ENCODE measurements around the gene CRHBP.

Gene CRHBP

DNA sequence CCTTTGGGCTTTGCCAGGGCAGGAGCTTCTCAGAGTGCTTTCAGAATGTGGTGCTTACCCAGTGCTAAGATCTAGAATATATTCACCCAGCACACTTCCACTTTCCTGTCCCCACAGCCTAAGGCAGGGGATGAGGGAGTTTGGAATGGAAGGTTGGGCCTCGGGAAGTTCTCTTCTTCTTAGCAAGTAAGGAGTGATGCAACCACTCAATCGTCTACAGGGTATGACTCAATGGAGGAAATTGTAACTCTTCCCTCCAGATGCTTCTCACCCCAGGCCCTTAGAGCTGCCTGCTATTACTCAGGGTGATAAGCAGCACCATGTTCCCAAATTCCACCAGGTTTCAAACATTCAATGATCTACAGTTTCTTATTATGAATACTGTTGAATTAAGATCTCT, 46.6 kb downstream of the CRHBP start:
- H3F3A ChIP-seq (ENCODE audit: low read depth) = no peaks in the 10 kb centered on the region
- no peaks in the 10 kb centered on the region for H3K4me1 ChIP-seq (ENCODE audit: insufficient read depth, low read length, poor library complexity, severe bottlenecking)
- H3K79me2 ChIP-seq (ENCODE audit: insufficient read depth, low read length) = no peaks in the 10 kb centered on the region
- no peak overlapping the region for H3K9ac ChIP-seq (ENCODE audit: low read depth, low read length, poor library complexity, severe bottlenecking)
- no peak overlapping the region for H2AFZ ChIP-seq (ENCODE audit: low read length)
- H4K20me1 ChIP-seq (ENCODE audit: insufficient read depth, low read length, poor library complexity, severe bottlenecking) = no peaks in the 10 kb centered on the region
- no peak for TF ChIP-seq CTCF (conservative IDR thresholded peaks at IDR 0.05; ENCODE audit: low read length)
- H3K27me3 ChIP-seq (ENCODE audit: insufficient read depth, low read length, poor library complexity, severe bottlenecking) = no peaks in the 10 kb centered on the region
- no peaks in the 10 kb centered on the region for H3K9me3 ChIP-seq (ENCODE audit: insufficient read depth, low read depth, low read length)
- H3K9me2 ChIP-seq (replicated peaks; ENCODE audit: low read depth, low read length) = no peaks in the 10 kb centered on the region
- H3K4me2 ChIP-seq (ENCODE audit: low read depth, low read length, poor library complexity, severe bottlenecking) = no peak overlapping the region
- H3K4me3 ChIP-seq (ENCODE audit: low read length, poor library complexity, severe bottlenecking) = no peak overlapping the region
- H3K36me3 ChIP-seq (ENCODE audit: insufficient read depth, low read length) = no peaks in the 10 kb centered on the region

GRCh38 chr5:77003246-77003645, 50.4 kb downstream of the CRHBP start:
- Histone ChIP-seq H3K79me2 (ENCODE audit: insufficient read depth, low read length) (no peaks in the 10 kb centered on the region), H3K4me1 (ENCODE audit: insufficient read depth, low read length, poor library complexity, severe bottlenecking) (no peaks in the 10 kb centered on the region), H3K27me3 (ENCODE audit: insufficient read depth, low read length, poor library complexity, severe bottlenecking) (no peaks in the 10 kb centered on the region), H3K36me3 (ENCODE audit: insufficient read depth, low read length) (no peaks in the 10 kb centered on the region), H3K9ac (ENCODE audit: low read depth, low read length, poor library complexity, severe bottlenecking) (no peak overlapping the region), H3K4me3 (ENCODE audit: low read length, poor library complexity, severe bottlenecking) (no peak overlapping the region), H2AFZ (ENCODE audit: low read length) (no peak overlapping the region), H3K9me3 (ENCODE audit: insufficient read depth, low read depth, low read length) (no peaks in the 10 kb centered on the region), H3F3A (ENCODE audit: low read depth) (no peaks in the 10 kb centered on the region), H3K4me2 (ENCODE audit: low read depth, low read length, poor library complexity, severe bottlenecking) (no peak overlapping the region), H3K9me2 (replicated peaks; ENCODE audit: low read depth, low read length) (no peaks in the 10 kb centered on the region), H4K20me1 (ENCODE audit: insufficient read depth, low read length, poor library complexity, severe bottlenecking) (no peaks in the 10 kb centered on the region)
- TF ChIP-seq CTCF (conservative IDR thresholded peaks at IDR 0.05; ENCODE audit: low read length) (no peak), EZH2phosphoT487 (IDR thresholded peaks at IDR 0.05; ENCODE audit: borderline replicate concordance) (no peak)

DNA sequence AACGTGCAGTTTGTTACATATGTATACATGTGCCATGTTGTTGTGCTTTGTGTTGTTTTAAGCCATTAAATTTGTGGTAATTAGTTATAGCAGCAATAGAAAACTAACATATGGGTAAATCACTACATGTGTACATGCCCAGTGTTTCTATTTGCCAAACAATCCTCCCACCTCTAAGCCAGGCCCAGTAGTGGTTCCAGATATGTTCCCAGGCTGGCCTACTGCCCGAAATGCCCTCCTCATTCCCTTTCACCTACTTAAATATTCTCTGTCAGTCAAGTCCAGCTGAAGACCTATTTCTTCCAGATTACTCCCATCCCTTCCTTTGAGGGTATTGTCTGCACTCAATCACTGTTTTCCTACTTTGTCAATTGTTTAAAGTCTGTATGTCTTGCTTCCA, 53.3 kb downstream of the CRHBP start:
- H3K9me3 ChIP-seq (ENCODE audit: insufficient read depth, low read depth, low read length) = no peaks in the 10 kb centered on the region
- H3K79me2 ChIP-seq (ENCODE audit: insufficient read depth, low read length) = no peaks in the 10 kb centered on the region
- H3K4me3 ChIP-seq (ENCODE audit: low read length, poor library complexity, severe bottlenecking) = no peak overlapping the region
- H4K20me1 ChIP-seq (ENCODE audit: insufficient read depth, low read length, poor library complexity, severe bottlenecking) = no peaks in the 10 kb centered on the region
- H2AFZ ChIP-seq (ENCODE audit: low read length) = no peak overlapping the region
- no peaks in the 10 kb centered on the region for H3K4me1 ChIP-seq (ENCODE audit: insufficient read depth, low read length, poor library complexity, severe bottlenecking)
- no peaks in the 10 kb centered on the region for H3K9me2 ChIP-seq (replicated peaks; ENCODE audit: low read depth, low read length)
- no peak for TF ChIP-seq CTCF (conservative IDR thresholded peaks at IDR 0.05; ENCODE audit: low read length)
- no peak for TF ChIP-seq EZH2phosphoT487 (IDR thresholded peaks at IDR 0.05; ENCODE audit: borderline replicate concordance)
- H3K9ac ChIP-seq (ENCODE audit: low read depth, low read length, poor library complexity, severe bottlenecking) = no peak overlapping the region
- H3K4me2 ChIP-seq (ENCODE audit: low read depth, low read length, poor library complexity, severe bottlenecking) = no peak overlapping the region
- H3K36me3 ChIP-seq (ENCODE audit: insufficient read depth, low read length) = no peaks in the 10 kb centered on the region
- no peaks in the 10 kb centered on the region for H3F3A ChIP-seq (ENCODE audit: low read depth)
- no peaks in the 10 kb centered on the region for H3K27me3 ChIP-seq (ENCODE audit: insufficient read depth, low read length, poor library complexity, severe bottlenecking)
